ENCODE measurements around the gene TXNIP. TPM values are rescaled to one million over a fixed set of nuclear protein-coding genes. Genes with fewer than 3 reads are reported as not detected.

TXNIP gene
- total and polyA plus RNA-seq, 2 donors from 2014 or later = 356 to 1,197 TPM

DNA sequence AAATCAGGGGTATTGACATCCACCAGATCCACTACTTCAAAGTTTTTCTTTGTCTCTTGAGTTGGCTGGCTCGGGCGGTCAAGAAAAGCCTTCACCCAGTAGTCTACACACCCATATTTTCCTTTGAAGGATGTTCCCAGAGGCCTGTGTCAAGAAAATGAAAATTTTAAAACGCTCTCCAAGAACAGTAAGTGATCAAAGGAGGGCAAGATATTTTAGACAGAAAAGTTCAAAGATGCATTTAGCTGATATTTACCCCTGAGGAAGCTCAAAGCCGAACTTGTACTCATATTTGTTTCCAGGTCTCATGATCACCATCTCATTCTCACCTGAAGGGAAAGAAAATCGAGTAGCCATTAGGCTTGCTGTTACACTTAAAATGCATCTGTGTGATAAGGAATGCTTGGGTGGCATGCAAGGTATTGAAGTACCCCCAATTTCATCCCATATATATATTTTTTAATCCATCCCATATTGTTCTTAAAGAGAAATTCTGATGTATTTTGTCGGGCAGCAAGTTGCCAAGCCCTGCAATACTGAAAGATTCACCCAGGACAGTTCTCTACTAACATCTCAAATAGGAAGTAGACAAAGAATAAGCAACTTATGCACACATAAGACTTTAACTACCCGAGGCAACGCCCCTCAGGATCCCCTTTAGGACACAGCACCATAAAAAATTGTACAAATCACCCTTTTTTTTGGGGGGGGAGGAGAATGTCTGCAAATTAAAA lies 1.1 kb downstream of the TXNIP start:
- H3K27me3 ChIP-seq (ENCODE audit: control insufficient read depth, insufficient read depth, low read length) = no peaks in the 10 kb centered on the region
- intact Hi-C loops (cut with DNase I) = no loop called here
- peak overlapping the region; percentile 88 to 99 (median 98) for H3K9ac ChIP-seq (ENCODE audit: low read length in 3 of 3)
- peaks cover 23 to 44% (median 31%) of the 10 kb centered on the region in 3 donors for H3K36me3 ChIP-seq (ENCODE audit: control insufficient read depth in 2 of 3, insufficient read depth in 3 of 3, low read length in 3 of 3)
- no peak for FAIRE-seq
- peak overlapping the region; percentile 90 to 99 (median 99) for H3K4me3 ChIP-seq (ENCODE audit: low read length in 3 of 3)
- TF ChIP-seq, protein P1, sequence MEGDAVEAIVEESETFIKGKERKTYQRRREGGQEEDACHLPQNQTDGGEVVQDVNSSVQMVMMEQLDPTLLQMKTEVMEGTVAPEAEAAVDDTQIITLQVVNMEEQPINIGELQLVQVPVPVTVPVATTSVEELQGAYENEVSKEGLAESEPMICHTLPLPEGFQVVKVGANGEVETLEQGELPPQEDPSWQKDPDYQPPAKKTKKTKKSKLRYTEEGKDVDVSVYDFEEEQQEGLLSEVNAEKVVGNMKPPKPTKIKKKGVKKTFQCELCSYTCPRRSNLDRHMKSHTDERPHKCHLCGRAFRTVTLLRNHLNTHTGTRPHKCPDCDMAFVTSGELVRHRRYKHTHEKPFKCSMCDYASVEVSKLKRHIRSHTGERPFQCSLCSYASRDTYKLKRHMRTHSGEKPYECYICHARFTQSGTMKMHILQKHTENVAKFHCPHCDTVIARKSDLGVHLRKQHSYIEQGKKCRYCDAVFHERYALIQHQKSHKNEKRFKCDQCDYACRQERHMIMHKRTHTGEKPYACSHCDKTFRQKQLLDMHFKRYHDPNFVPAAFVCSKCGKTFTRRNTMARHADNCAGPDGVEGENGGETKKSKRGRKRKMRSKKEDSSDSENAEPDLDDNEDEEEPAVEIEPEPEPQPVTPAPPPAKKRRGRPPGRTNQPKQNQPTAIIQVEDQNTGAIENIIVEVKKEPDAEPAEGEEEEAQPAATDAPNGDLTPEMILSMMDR (IDR thresholded peaks at IDR 0.05; ENCODE audit: borderline replicate concordance, extremely low read depth, insufficient read depth) = no peak
- H3K9me3 ChIP-seq (ENCODE audit: control insufficient read depth in 2 of 3, insufficient read depth in 1 of 3, low read length in 3 of 3) = no peaks in the 10 kb centered on the region
- peaks cover 7 to 16% (median 11%) of the 10 kb centered on the region in 3 donors for H3K4me1 ChIP-seq (ENCODE audit: control insufficient read depth in 2 of 3, insufficient read depth in 2 of 3, low read depth in 1 of 3, low read length in 3 of 3)
- H3K27ac ChIP-seq (ENCODE audit: low read depth in 2 of 2, low read length in 2 of 2) = peak overlapping the region; percentile 93 to 94
- no peak for DNase-seq

DNA sequence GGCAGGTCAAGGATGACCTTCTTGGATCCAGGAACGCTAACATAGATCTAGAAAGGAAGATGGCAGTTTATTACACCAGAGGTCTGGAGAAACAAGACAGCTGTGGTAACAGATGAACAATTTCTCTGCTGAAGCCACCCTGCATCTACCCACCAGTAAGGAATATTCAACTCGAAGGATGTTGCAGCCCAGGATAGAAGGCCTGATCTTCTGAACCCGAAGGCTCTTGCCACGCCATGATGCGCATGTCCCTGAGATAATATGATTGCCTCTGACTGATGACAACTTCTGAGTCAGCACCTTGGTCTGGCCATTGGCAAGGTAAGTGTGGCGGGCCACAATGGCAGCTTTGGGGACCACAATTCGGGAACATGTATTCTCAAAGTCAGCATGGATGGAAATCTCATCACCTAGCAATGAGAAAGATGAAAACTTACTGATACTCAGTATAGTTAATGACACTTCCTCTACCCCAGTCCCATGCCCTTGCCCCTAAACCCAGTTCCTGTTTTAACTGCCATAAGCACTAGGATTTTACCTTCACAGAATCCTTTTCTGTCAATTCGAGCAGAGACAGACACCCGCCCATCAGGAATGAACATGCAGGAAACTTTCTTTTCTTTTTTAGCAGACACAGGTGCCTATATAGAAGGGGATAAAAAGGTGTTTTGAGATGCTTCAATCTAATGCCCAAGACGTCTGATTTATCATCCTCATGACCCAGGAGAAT lies 1.8 kb downstream of the TXNIP start:
- no peaks in the 10 kb centered on the region for H3K27me3 ChIP-seq (ENCODE audit: control insufficient read depth, insufficient read depth, low read length)
- TF ChIP-seq, protein P1 (IDR thresholded peaks at IDR 0.05; ENCODE audit: borderline replicate concordance, extremely low read depth, insufficient read depth) = no peak
- no peaks in the 10 kb centered on the region for H3K9me3 ChIP-seq (ENCODE audit: control insufficient read depth in 2 of 3, insufficient read depth in 1 of 3, low read length in 3 of 3)
- H3K27ac ChIP-seq (ENCODE audit: low read depth in 2 of 2, low read length in 2 of 2) = peak overlapping the region; percentile 93 to 94
- peaks cover 23 to 44% (median 31%) of the 10 kb centered on the region in 3 donors for H3K36me3 ChIP-seq (ENCODE audit: control insufficient read depth in 2 of 3, insufficient read depth in 3 of 3, low read length in 3 of 3)
- peaks cover 5 to 12% (median 10%) of the 10 kb centered on the region in 3 donors for H3K4me1 ChIP-seq (ENCODE audit: control insufficient read depth in 2 of 3, insufficient read depth in 2 of 3, low read depth in 1 of 3, low read length in 3 of 3)
- peak overlapping the region; percentile 90 to 99 (median 99) for H3K4me3 ChIP-seq (ENCODE audit: low read length in 3 of 3)
- H3K9ac ChIP-seq (ENCODE audit: low read length in 3 of 3) = peak overlapping the region; percentile 88 to 99 (median 98)
- no peak for DNase-seq
- FAIRE-seq = no peak
- intact Hi-C loops (cut with DNase I) = no loop called here

DNA sequence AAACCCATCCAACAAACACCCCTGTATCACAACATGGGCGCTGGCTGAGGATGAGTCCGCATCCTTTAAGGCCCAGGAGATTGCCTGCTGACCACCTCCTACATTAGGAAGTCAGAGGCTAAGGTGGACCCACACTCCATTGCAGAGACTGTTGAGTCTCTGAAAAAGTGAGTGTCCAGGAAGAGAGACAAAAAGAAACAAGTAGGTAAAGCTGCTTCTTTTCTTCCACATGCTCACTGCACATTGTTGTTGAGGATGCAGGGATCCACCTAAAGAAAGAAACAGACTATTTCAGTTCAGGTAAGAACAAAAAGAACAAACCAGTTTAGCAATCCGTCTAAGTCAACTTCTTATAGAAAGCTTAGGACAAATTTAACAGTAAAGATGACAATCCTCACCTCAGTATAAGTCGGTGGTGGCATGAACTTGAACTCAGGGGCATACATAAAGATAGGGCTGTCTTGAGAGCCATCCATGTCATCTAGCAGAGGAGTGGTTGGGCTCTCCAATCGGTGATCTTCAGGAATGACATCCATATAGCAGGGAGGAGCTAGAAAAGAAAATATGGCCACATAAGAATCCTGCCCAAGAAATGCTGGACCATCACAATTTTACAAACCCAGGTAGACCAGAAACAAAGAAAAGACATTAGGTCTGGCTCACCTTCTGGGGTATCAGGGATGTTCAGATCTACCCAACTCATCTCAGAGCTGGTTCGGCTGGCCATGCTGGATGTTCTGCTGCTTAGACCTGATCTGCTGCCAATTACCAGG lies 2.6 kb downstream of the TXNIP start:
- TF ChIP-seq, protein P1 (IDR thresholded peaks at IDR 0.05; ENCODE audit: borderline replicate concordance, extremely low read depth, insufficient read depth) = no peak
- peak overlapping the region; percentile 88 to 99 (median 98) for H3K9ac ChIP-seq (ENCODE audit: low read length in 3 of 3)
- no peaks in the 10 kb centered on the region for H3K9me3 ChIP-seq (ENCODE audit: control insufficient read depth in 2 of 3, insufficient read depth in 1 of 3, low read length in 3 of 3)
- FAIRE-seq (no peak), DNase-seq (no peak)
- peaks cover 23 to 44% (median 31%) of the 10 kb centered on the region in 3 donors for H3K36me3 ChIP-seq (ENCODE audit: control insufficient read depth in 2 of 3, insufficient read depth in 3 of 3, low read length in 3 of 3)
- no peaks in the 10 kb centered on the region for H3K27me3 ChIP-seq (ENCODE audit: control insufficient read depth, insufficient read depth, low read length)
- peaks cover 4 to 8% (median 5%) of the 10 kb centered on the region in 3 donors for H3K4me1 ChIP-seq (ENCODE audit: control insufficient read depth in 2 of 3, insufficient read depth in 2 of 3, low read depth in 1 of 3, low read length in 3 of 3)
- H3K4me3 ChIP-seq (ENCODE audit: low read length in 3 of 3) = peak overlapping the region; percentile 90 to 99 (median 99)
- peak overlapping the region; percentile 93 to 94 for H3K27ac ChIP-seq (ENCODE audit: low read depth in 2 of 2, low read length in 2 of 2)
- intact Hi-C loops (cut with DNase I) = no loop called here

All from kidney (tissue), 14 donors.